GM23338 (cell line): ENCODE results near the gene PHLDB1. TPM values are rescaled to one million over a fixed set of nuclear protein-coding genes. Genes with fewer than 3 reads are reported as not detected.

Experiments
- ATAC-seq: fragments of 200-7000 bp; cut with Tn5 transposase; 3 replicates; pipeline ENCODE4 v1.9.1; 2020
- DNase-seq: peaks from one replicate; pipeline ENCODE4 v3.0.0-alpha.2; 2015; ENCODE audit warnings: low spot score
- H2AFZ ChIP-seq: fragments of 200-600 bp; sonication (generic); 2 replicates; pipeline ENCODE4 v1.8.0; 2016; ENCODE audit warnings: antibody characterized with exemption, mild to moderate bottlenecking, moderate library complexity
- H3F3A ChIP-seq: fragments of 200-600 bp; sonication (generic); replicated peaks from 2 replicates; pipeline ENCODE4 v1.8.0; 2017; ENCODE audit warnings: antibody characterized with exemption, mixed run types, low read depth
- H3K27ac ChIP-seq: fragments of 200-600 bp; sonication (generic); 2 replicates; pipeline ENCODE4 v1.6.1; 2016; ENCODE audit warnings: low read depth
- H3K27me3 ChIP-seq: fragments of 200-600 bp; sonication (generic); 2 replicates; pipeline ENCODE4 v1.8.0; 2016; ENCODE audit warnings: mild to moderate bottlenecking, mixed run types, moderate library complexity; ENCODE audit not compliant: insufficient read depth
- H3K36me3 ChIP-seq: fragments of 200-600 bp; sonication (generic); 2 replicates; pipeline ENCODE4 v1.8.0; 2016; ENCODE audit warnings: mild to moderate bottlenecking; ENCODE audit not compliant: insufficient read depth
- H3K4me1 ChIP-seq: fragments of 200-600 bp; sonication (generic); 2 replicates; pipeline ENCODE4 v1.8.0; 2016; ENCODE audit warnings: mild to moderate bottlenecking, moderate library complexity; ENCODE audit not compliant: insufficient read depth
- H3K4me2 ChIP-seq: fragments of 200-600 bp; sonication (generic); 2 replicates; pipeline ENCODE4 v1.7.1; 2017; ENCODE audit warnings: mixed run types
- H3K4me3 ChIP-seq: fragments of 200-600 bp; sonication (generic); 2 replicates; pipeline ENCODE4 v1.6.1; 2016; ENCODE audit warnings: mixed run types
- H3K79me2 ChIP-seq: fragments of 200-600 bp; sonication (generic); replicated peaks from 2 replicates; pipeline ENCODE4 v1.8.0; 2017; ENCODE audit warnings: mild to moderate bottlenecking; ENCODE audit not compliant: insufficient read depth
- H3K9me2 ChIP-seq: fragments of 200-600 bp; sonication (generic); 2 replicates; pipeline ENCODE4 v1.8.0; 2017; ENCODE audit not compliant: insufficient read depth
- H4K20me1 ChIP-seq: fragments of 200-600 bp; sonication (generic); replicated peaks from 2 replicates; pipeline ENCODE4 v1.8.0; 2017; ENCODE audit warnings: mild to moderate bottlenecking; ENCODE audit not compliant: insufficient read depth
- H3K27ac Mint-ChIP-seq: 2 replicates; pipeline ENCODE4 v1.8.0; 2020; ENCODE audit warnings: inconsistent platforms, mild to moderate bottlenecking, moderate library complexity, mixed read lengths
- H3K27me3 Mint-ChIP-seq: 3 replicates; pipeline ENCODE4 v1.8.0; 2022; ENCODE audit warnings: low read depth, mild to moderate bottlenecking, moderate library complexity, mixed read lengths, inconsistent platforms; ENCODE audit not compliant: insufficient read depth, poor library complexity
- H3K36me3 Mint-ChIP-seq: 3 replicates; pipeline ENCODE4 v1.8.0; 2021; ENCODE audit warnings: low read depth, mild to moderate bottlenecking, inconsistent platforms, moderate library complexity, mixed read lengths
- H3K4me1 Mint-ChIP-seq: 3 replicates; pipeline ENCODE4 v1.8.0; 2020; ENCODE audit warnings: mild to moderate bottlenecking, inconsistent platforms, mixed read lengths
- H3K4me3 Mint-ChIP-seq: 3 replicates; pipeline ENCODE4 v1.8.0; 2021; ENCODE audit warnings: moderate library complexity, mild to moderate bottlenecking, inconsistent platforms, mixed read lengths
- H3K9me3 Mint-ChIP-seq: 3 replicates; pipeline ENCODE4 v1.8.0; 2020; ENCODE audit warnings: moderate library complexity, mild to moderate bottlenecking, inconsistent platforms, mixed read lengths
- CREB1 ChIP-seq: fragments of 250-450 bp; sonication (Bioruptor Pico); IDR thresholded peaks from 2 replicates; pipeline ENCODE4 v1.5.0; 2020; ENCODE audit warnings: low read depth, mild to moderate bottlenecking, moderate library complexity
- EZH2 ChIP-seq: fragments of 200-600 bp; sonication (generic); IDR thresholded peaks from one replicate; pipeline ENCODE4 v1.8.0; 2017; ENCODE audit warnings: antibody characterized with exemption, mild to moderate bottlenecking, low read depth; ENCODE audit not compliant: unreplicated experiment
- EZH2phosphoT487 ChIP-seq: fragments of 200-600 bp; sonication (generic); IDR thresholded peaks from one replicate; pipeline ENCODE4 v1.8.1; 2018; ENCODE audit warnings: antibody characterized with exemption; ENCODE audit not compliant: unreplicated experiment
- ZNF114 ChIP-seq: fragments of 250-450 bp; sonication (Bioruptor Pico); IDR thresholded peaks from 2 replicates; pipeline ENCODE4 v1.5.0; 2020; ENCODE audit warnings: mild to moderate bottlenecking, moderate library complexity
- polyA plus RNA-seq: library from polyadenylated mRNA; unstranded; fragments of >200 nt; fragmentation: Nextera tagmentation; extraction: Ambion mirVana; gene quantifications from 2 replicates; pipeline ENCODE4 v1.2.1, GENCODE V29; 2016
- total RNA-seq: library from RNA; depleted of rRNA; stranded (reverse); fragments of >200 nt; shearing (Covaris generic); gene quantifications from 2 replicates; pipeline ENCODE4 v1.2.3, GENCODE V29; 2014
- TF ChIP-seq, protein P1 (sequence below): fragments of 250-450 bp; sonication (Bioruptor Pico); IDR thresholded peaks from 2 replicates; pipeline ENCODE4 v1.5.0; 2020; ENCODE audit warnings: mild to moderate bottlenecking, moderate library complexity

The PHLDB1 gene
- total and polyA plus RNA-seq, 2 experiments from 2014 or later = 46.0 to 85.2 TPM

DNA sequence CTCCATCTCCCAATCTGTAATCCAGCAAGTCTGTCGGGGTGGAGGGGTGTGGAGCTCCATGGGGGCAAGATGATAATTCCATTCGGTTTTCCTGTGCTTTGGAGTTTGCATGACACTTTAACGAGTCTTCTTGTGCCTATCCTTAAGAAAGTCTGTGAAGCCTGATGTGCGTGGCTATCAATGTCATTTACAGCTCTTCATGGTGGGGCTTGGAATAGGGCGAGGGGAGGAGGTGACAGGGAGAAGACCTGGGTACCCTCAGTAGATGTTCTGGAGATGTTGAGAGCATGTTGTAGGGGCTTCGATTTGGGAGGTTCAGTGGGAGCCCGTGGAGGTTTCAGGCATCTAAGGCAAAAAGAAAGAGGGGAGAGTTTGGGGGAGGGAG is 579 bp upstream of the PHLDB1 start (continued):
- TF ChIP-seq, protein P1, sequence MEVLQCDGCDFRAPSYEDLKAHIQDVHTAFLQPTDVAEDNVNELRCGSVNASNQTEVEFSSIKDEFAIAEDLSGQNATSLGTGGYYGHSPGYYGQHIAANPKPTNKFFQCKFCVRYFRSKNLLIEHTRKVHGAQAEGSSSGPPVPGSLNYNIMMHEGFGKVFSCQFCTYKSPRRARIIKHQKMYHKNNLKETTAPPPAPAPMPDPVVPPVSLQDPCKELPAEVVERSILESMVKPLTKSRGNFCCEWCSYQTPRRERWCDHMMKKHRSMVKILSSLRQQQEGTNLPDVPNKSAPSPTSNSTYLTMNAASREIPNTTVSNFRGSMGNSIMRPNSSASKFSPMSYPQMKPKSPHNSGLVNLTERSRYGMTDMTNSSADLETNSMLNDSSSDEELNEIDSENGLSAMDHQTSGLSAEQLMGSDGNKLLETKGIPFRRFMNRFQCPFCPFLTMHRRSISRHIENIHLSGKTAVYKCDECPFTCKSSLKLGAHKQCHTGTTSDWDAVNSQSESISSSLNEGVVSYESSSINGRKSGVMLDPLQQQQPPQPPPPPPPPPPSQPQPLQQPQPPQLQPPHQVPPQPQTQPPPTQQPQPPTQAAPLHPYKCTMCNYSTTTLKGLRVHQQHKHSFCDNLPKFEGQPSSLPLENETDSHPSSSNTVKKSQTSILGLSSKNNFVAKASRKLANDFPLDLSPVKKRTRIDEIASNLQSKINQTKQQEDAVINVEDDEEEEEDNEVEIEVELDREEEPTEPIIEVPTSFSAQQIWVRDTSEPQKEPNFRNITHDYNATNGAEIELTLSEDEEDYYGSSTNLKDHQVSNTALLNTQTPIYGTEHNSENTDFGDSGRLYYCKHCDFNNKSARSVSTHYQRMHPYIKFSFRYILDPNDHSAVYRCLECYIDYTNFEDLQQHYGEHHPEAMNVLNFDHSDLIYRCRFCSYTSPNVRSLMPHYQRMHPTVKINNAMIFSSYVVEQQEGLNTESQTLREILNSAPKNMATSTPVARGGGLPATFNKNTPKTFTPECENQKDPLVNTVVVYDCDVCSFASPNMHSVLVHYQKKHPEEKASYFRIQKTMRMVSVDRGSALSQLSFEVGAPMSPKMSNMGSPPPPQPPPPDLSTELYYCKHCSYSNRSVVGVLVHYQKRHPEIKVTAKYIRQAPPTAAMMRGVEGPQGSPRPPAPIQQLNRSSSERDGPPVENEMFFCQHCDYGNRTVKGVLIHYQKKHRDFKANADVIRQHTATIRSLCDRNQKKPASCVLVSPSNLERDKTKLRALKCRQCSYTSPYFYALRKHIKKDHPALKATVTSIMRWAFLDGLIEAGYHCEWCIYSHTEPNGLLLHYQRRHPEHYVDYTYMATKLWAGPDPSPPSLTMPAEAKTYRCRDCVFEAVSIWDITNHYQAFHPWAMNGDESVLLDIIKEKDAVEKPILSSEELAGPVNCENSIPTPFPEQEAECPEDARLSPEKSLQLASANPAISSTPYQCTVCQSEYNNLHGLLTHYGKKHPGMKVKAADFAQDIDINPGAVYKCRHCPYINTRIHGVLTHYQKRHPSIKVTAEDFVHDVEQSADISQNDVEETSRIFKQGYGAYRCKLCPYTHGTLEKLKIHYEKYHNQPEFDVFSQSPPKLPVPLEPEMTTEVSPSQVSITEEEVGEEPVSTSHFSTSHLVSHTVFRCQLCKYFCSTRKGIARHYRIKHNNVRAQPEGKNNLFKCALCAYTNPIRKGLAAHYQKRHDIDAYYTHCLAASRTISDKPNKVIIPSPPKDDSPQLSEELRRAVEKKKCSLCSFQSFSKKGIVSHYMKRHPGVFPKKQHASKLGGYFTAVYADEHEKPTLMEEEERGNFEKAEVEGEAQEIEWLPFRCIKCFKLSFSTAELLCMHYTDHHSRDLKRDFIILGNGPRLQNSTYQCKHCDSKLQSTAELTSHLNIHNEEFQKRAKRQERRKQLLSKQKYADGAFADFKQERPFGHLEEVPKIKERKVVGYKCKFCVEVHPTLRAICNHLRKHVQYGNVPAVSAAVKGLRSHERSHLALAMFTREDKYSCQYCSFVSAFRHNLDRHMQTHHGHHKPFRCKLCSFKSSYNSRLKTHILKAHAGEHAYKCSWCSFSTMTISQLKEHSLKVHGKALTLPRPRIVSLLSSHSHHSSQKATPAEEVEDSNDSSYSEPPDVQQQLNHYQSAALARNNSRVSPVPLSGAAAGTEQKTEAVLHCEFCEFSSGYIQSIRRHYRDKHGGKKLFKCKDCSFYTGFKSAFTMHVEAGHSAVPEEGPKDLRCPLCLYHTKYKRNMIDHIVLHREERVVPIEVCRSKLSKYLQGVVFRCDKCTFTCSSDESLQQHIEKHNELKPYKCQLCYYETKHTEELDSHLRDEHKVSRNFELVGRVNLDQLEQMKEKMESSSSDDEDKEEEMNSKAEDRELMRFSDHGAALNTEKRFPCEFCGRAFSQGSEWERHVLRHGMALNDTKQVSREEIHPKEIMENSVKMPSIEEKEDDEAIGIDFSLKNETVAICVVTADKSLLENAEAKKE (CRISPR knock-in tag) = no peak
- no peak for TF ChIP-seq EZH2phosphoT487

DNA sequence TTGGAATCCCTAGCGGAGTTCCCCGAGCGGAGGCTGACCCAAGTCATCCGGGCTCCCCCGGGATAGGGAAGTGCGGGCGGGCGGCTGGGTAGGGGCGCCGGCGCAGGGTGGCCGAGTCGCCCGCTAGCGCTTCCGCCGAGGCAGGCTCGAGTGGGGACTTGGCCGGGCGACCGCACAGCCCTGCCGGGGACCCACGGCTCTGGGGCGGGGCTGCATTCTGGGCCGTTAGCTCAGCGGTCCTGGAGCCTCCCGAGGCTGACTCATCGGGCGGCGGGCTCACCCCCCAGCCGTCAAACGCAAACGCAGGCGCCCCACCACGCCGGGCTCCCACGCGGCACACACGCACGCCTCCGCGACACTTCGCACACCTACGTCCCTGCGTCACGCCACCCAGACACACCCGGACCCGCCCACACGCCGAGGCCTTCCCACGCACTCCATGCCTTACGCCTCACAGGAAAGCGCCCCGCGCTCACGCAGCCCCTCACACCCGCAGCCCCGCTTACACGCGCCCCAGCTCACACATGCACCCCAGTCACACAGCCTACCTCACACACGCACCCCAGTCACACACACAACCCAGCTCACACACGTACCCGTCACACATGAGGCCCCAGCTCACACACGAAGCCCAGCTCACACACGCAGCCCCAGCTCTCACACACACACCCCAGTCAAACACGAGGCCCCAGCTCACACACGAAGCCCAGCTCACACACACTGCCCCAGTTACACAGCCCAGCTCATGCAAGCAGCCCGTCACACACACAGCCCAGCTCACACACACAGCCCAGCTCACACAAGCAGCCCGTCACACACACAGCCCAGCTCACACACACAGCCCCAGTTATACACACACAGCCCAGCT is 1.2 kb downstream of the PHLDB1 start:
- Histone ChIP-seq H3K36me3 (no peaks in the 10 kb centered on the region), H3K27ac (no peak overlapping the region), H3K27me3 (peaks cover 83% of the 10 kb centered on the region), H3K4me3 (peak overlapping the region; percentile 72), H3K9me2 (no peaks in the 10 kb centered on the region), H3F3A (peaks cover 15% of the 10 kb centered on the region), H4K20me1 (peaks cover 19% of the 10 kb centered on the region), H3K79me2 (no peaks in the 10 kb centered on the region), H2AFZ (peak overlapping the region; percentile 76), H3K4me1 (peaks cover 41% of the 10 kb centered on the region), H3K4me2 (peak overlapping the region; percentile 89)
- peaks cover 4% of the 10 kb centered on the region; the same call in 1 of the 3 replicates for H3K36me3 Mint-ChIP-seq
- H3K9me3 Mint-ChIP-seq = peaks cover 3% of the 10 kb centered on the region; the same call in 1 of the 3 replicates
- H3K4me1 Mint-ChIP-seq = peaks cover 47% of the 10 kb centered on the region
- TF ChIP-seq CREB1 (CRISPR knock-in tag) (no peak), EZH2 (peak; percentile 74), EZH2phosphoT487 (peak; percentile 56), ZNF114 (CRISPR knock-in tag) (no peak)
- peak overlapping the region; percentile 64 for H3K4me3 Mint-ChIP-seq
- peaks cover 75% of the 10 kb centered on the region for H3K27me3 Mint-ChIP-seq
- H3K27ac Mint-ChIP-seq = no peak overlapping the region
- peak; percentile 3 for ATAC-seq
- no peak for DNase-seq
